B cell (primary cell): ENCODE data around the gene NPIPB13. TPM values are rescaled to one million over a fixed set of nuclear protein-coding genes. Genes with fewer than 3 reads are reported as not detected.
"Not testable (repeated sequence)": the region's sequence is repeated elsewhere in the genome, so short reads cannot be mapped to it uniquely, and the experiment has no call there.

Experiments
- ATAC-seq: fragments of 200-7000 bp; cut with Tn5 transposase; one replicate; pipeline ENCODE4 v1.10.0; 2021; ENCODE audit warnings: low read depth, mild to moderate bottlenecking, moderate number of reproducible peaks, moderate library complexity
- CTCF ChIA-PET: fragments of 350-600 bp; sonication (Branson Sonifier 250); formaldehyde crosslinking; loops from one replicate; lab custom pipeline; 2021; ENCODE audit warnings: antibody characterized with exemption, inconsistent platforms; lab: Charles Lee
- POLR2A ChIA-PET: fragments of 350-600 bp; sonication (Branson Sonifier 250); formaldehyde crosslinking; loops from one replicate; lab custom pipeline; 2021; ENCODE audit warnings: antibody characterized with exemption; lab: Charles Lee
- DNase-seq: peaks from one replicate; pipeline ENCODE4 v3.0.0; 2013
- H2AFZ ChIP-seq: 2 replicates; pipeline ENCODE4 v1.6.1; 2012; ENCODE audit warnings: mild to moderate bottlenecking, low read depth, low read length; ENCODE audit not compliant: insufficient read depth, poor library complexity, severe bottlenecking
- H3K27ac ChIP-seq, 2 donors: 1 replicate in 1 of 2; 2 replicates in 1 of 2; pipeline ENCODE4 v1.5.1; 2012 to 2013; ENCODE audit warnings: low read length in 2 of 2, mild to moderate bottlenecking in 2 of 2, moderate library complexity in 1 of 2
- H3K27me3 ChIP-seq, 4 experiments: fragments of 200-600 bp in 1 of 4; sonication (generic) in 1 of 4; replicated peaks in 1 of 4; 1 replicate in 2 of 4; 2 replicates in 2 of 4; pipeline versions ENCODE4 v1.6.1 to v1.7.0; 2013 to 2016; ENCODE audit warnings: low read length in 3 of 4, mild to moderate bottlenecking in 2 of 4, mixed read lengths in 1 of 4, moderate library complexity in 1 of 4; ENCODE audit not compliant: insufficient read depth in 4 of 4, control insufficient read depth in 3 of 4; ENCODE audit errors: control extremely low read depth in 1 of 4
- H3K36me3 ChIP-seq, 2 experiments: replicated peaks in 1 of 2; 1 replicate in 1 of 2; 2 replicates in 1 of 2; pipeline versions ENCODE4 v1.6.1 to v1.7.1; 2013; ENCODE audit warnings: low read length in 1 of 2; ENCODE audit not compliant: insufficient read depth in 2 of 2, control insufficient read depth in 1 of 2; ENCODE audit errors: control extremely low read depth in 1 of 2, extremely low read depth in 1 of 2
- H3K4me1 ChIP-seq, 2 donors: fragments of 200-600 bp in 1 of 2; sonication (generic) in 1 of 2; 1 replicate in 1 of 2; 2 replicates in 1 of 2; pipeline versions ENCODE4 v1.5.1 to v1.6.1; 2013 to 2017; ENCODE audit warnings: low read length in 2 of 2; ENCODE audit not compliant: control insufficient read depth in 2 of 2, insufficient read depth in 2 of 2
- H3K4me2 ChIP-seq: replicated peaks from 2 replicates; pipeline ENCODE3; 2012; ENCODE audit warnings: mild to moderate bottlenecking, low read depth, low read length; ENCODE audit not compliant: poor library complexity, severe bottlenecking
- H3K4me3 ChIP-seq, 5 experiments: fragments of 200-600 bp in 1 of 5; sonication (generic) in 1 of 5; 1 replicate in 3 of 5; 2 replicates in 2 of 5; pipeline versions ENCODE4 v1.5.1 to v1.7.0; 2011 to 2016; ENCODE audit warnings: low read length in 4 of 5, mild to moderate bottlenecking in 4 of 5, low read depth in 2 of 5, control low read depth in 1 of 5, moderate library complexity in 1 of 5; ENCODE audit not compliant: insufficient read depth in 1 of 5; ENCODE audit errors: control extremely low read depth in 1 of 5, extremely low read depth in 1 of 5
- H3K79me2 ChIP-seq: fragments of 200-600 bp; sonication (generic); one replicate; pipeline ENCODE4 v1.6.0; 2016; ENCODE audit warnings: low read length; ENCODE audit not compliant: control insufficient read depth, insufficient read depth
- H3K9ac ChIP-seq: fragments of 200-600 bp; sonication (generic); 2 replicates; pipeline ENCODE4 v1.6.1; 2017; ENCODE audit warnings: mild to moderate bottlenecking, low read length, moderate library complexity
- H3K9me3 ChIP-seq, 3 donors: one replicate each; pipeline versions ENCODE4 v1.6.1 to v1.7.1; 2013; ENCODE audit warnings: low read length in 2 of 3; ENCODE audit not compliant: control insufficient read depth in 2 of 3, insufficient read depth in 1 of 3; ENCODE audit errors: control extremely low read depth in 1 of 3
- H4K20me1 ChIP-seq: 2 replicates; pipeline ENCODE4 v1.6.0; 2012; ENCODE audit warnings: mild to moderate bottlenecking, low read length; ENCODE audit not compliant: insufficient read depth, control insufficient read depth, poor library complexity, severe bottlenecking
- H3K27ac Mint-ChIP-seq: one replicate; pipeline ENCODE4 v1.8.0; 2021; ENCODE audit warnings: mixed read lengths
- H3K27me3 Mint-ChIP-seq: one replicate; pipeline ENCODE4 v1.8.0; 2021; ENCODE audit warnings: mixed read lengths
- H3K4me1 Mint-ChIP-seq: one replicate; pipeline ENCODE4 v1.8.0; 2021; ENCODE audit warnings: mixed read lengths
- H3K4me3 Mint-ChIP-seq: one replicate; pipeline ENCODE4 v1.8.0; 2021; ENCODE audit warnings: mixed read lengths
- H3K9me3 Mint-ChIP-seq: one replicate; pipeline ENCODE4 v1.8.0; 2022; ENCODE audit warnings: mixed read lengths; ENCODE audit not compliant: insufficient read depth
- WGBS: methylation state at CpG from one replicate; pipeline ENCODE4 v1.1.5; 2013; ENCODE audit warnings: missing lambda C conversion rate; ENCODE audit not compliant: insufficient coverage; 5-methylcytosine and 5-hydroxymethylcytosine counted together
- intact Hi-C: fragments of 100-400 bp; cut with micrococcal nuclease; formaldehyde crosslinking; loops from one replicate; pipeline ENCODE4 v1.10.0; 2022
- polyA plus RNA-seq: library from polyadenylated mRNA; depleted of rRNA; stranded (reverse); fragments of >200 nt; gene quantifications from 2 replicates; pipeline ENCODE4 v1.2.3, GENCODE V29; 2012
- total RNA-seq, 2 donors: library from RNA; stranded (reverse); fragments of 120-200 nt in 1 of 2; gene quantifications; 1 replicate in 1 of 2; 2 replicates in 1 of 2; pipeline versions ENCODE4 v1.2.3 to v1.2.4, GENCODE V29; 2013 to 2022

The NPIPB13 gene
- total and polyA plus RNA-seq, 2 donors (not counting 1 experiment from before 2014, with no cell fraction given): 8.4 to 59.6 TPM

DNA sequence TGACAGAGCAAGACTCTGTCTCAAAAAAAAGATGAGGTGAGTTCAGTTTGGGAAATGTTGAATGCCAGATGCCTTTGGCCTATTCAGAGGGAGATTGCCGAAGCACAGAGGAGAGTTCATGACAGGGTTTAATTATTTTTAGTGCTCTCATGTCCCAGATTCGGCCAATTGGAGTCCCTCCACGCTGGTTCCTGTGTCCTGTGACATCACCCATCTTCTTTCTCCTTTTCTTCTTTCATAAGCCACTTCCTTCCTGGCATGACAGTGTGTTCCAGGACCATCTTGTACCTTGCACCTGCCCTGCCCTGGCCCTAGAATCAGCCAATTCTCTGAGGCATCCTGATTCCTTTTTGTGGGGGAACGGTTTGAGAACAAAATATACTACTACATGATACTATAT lies 36.9 kb downstream of the NPIPB13 start:
- H4K20me1 ChIP-seq, H3K9me3 ChIP-seq, H3K4me2 ChIP-seq, POLR2A ChIA-PET, ATAC-seq, H3K79me2 ChIP-seq, H3K9me3 Mint-ChIP-seq, H2AFZ ChIP-seq, CTCF ChIA-PET, DNase-seq, intact Hi-C loops, H3K4me1 Mint-ChIP-seq, H3K36me3 ChIP-seq, H3K27me3 Mint-ChIP-seq, H3K27ac Mint-ChIP-seq, H3K27me3 ChIP-seq, H3K27ac ChIP-seq, H3K4me3 Mint-ChIP-seq, H3K4me1 ChIP-seq, H3K9ac ChIP-seq, H3K4me3 ChIP-seq: not testable (repeated sequence)
- no CpG with 5 or more reads among the region's 4 CpGs for WGBS

GRCh38 chr16:30209032-30209431 lies 39.2 kb downstream of the NPIPB13 start:
- POLR2A ChIA-PET, H4K20me1 ChIP-seq, H3K27ac Mint-ChIP-seq, H3K79me2 ChIP-seq, CTCF ChIA-PET, DNase-seq, H3K4me2 ChIP-seq, H3K27me3 ChIP-seq, H2AFZ ChIP-seq, H3K4me3 ChIP-seq, H3K4me3 Mint-ChIP-seq, H3K4me1 ChIP-seq, H3K27me3 Mint-ChIP-seq, H3K9ac ChIP-seq, intact Hi-C loops, ATAC-seq, H3K36me3 ChIP-seq, H3K4me1 Mint-ChIP-seq, H3K9me3 ChIP-seq, H3K9me3 Mint-ChIP-seq, H3K27ac ChIP-seq: not testable (repeated sequence)
- WGBS: no CpG with 5 or more reads among the region's 6 CpGs

GRCh38 chr16:30207063-30207704 lies 41.1 kb downstream of the NPIPB13 start:
- H3K4me1 ChIP-seq, H4K20me1 ChIP-seq, H3K9me3 Mint-ChIP-seq, H3K27ac ChIP-seq, H3K4me2 ChIP-seq, H3K4me3 ChIP-seq, H3K27me3 Mint-ChIP-seq, H3K9me3 ChIP-seq, CTCF ChIA-PET, H3K79me2 ChIP-seq, H3K4me1 Mint-ChIP-seq, DNase-seq, H3K27me3 ChIP-seq, H3K9ac ChIP-seq, H3K27ac Mint-ChIP-seq, H2AFZ ChIP-seq, H3K36me3 ChIP-seq, intact Hi-C loops, POLR2A ChIA-PET, H3K4me3 Mint-ChIP-seq: not testable (repeated sequence)
- no CpG with 5 or more reads among the region's 9 CpGs for WGBS
- peak; percentile 56 for ATAC-seq

GRCh38 chr16:30206252-30206651 lies 42.0 kb downstream of the NPIPB13 start:
- intact Hi-C loops, H3K4me1 Mint-ChIP-seq, DNase-seq, H3K9me3 Mint-ChIP-seq, POLR2A ChIA-PET, H3K4me1 ChIP-seq, H3K36me3 ChIP-seq, CTCF ChIA-PET, H3K27ac ChIP-seq, H3K4me3 Mint-ChIP-seq, H3K4me2 ChIP-seq, H3K27ac Mint-ChIP-seq, H3K27me3 Mint-ChIP-seq, H3K79me2 ChIP-seq, H3K9me3 ChIP-seq, H3K27me3 ChIP-seq, H4K20me1 ChIP-seq: not testable (repeated sequence)
- Histone ChIP-seq H2AFZ (peak overlapping the region; percentile 66), H3K4me3 (peak overlapping the region in 4 of 5 experiments; percentile 29 to 57 (median 52)), H3K9ac (peak overlapping the region; percentile 54)
- no CpG with 5 or more reads among the region's 33 CpGs for WGBS
- ATAC-seq: peak; percentile 8
